ENCODE measurements around the gene NFS1.

NFS1 gene

GRCh38 chr20:35640724-35641123 lies 58.4 kb downstream of the NFS1 start:
- no peaks in the 10 kb centered on the region for H3K27me3 ChIP-seq (ENCODE audit: control insufficient read depth, insufficient read depth, low read length)
- no peaks in the 10 kb centered on the region for H3K36me3 ChIP-seq (ENCODE audit: control insufficient read depth, insufficient read depth, low read length)
- no peak overlapping the region for H3K9ac ChIP-seq (ENCODE audit: low read depth, low read length)
- H3K4me1 ChIP-seq (ENCODE audit: control insufficient read depth, insufficient read depth, low read length): peaks cover 10% of the 10 kb centered on the region
- H3K4me3 ChIP-seq (ENCODE audit: low read depth, low read length): no peak overlapping the region
- H3K9me3 ChIP-seq (ENCODE audit: control insufficient read depth, insufficient read depth, low read length): no peaks in the 10 kb centered on the region

GRCh38 chr20:35638751-35639150 lies 60.4 kb downstream of the NFS1 start:
- no peaks in the 10 kb centered on the region for H3K9me3 ChIP-seq (ENCODE audit: control insufficient read depth, insufficient read depth, low read length)
- H3K27me3 ChIP-seq (ENCODE audit: control insufficient read depth, insufficient read depth, low read length): no peaks in the 10 kb centered on the region
- no peak overlapping the region for H3K4me3 ChIP-seq (ENCODE audit: low read depth, low read length)
- H3K4me1 ChIP-seq (ENCODE audit: control insufficient read depth, insufficient read depth, low read length): peaks cover 10% of the 10 kb centered on the region
- no peaks in the 10 kb centered on the region for H3K36me3 ChIP-seq (ENCODE audit: control insufficient read depth, insufficient read depth, low read length)
- H3K9ac ChIP-seq (ENCODE audit: low read depth, low read length): no peak overlapping the region

GRCh38 chr20:35637276-35637675 lies 61.9 kb downstream of the NFS1 start:
- peaks cover 10% of the 10 kb centered on the region for H3K4me1 ChIP-seq (ENCODE audit: control insufficient read depth, insufficient read depth, low read length)
- H3K9ac ChIP-seq (ENCODE audit: low read depth, low read length): no peak overlapping the region
- no peaks in the 10 kb centered on the region for H3K27me3 ChIP-seq (ENCODE audit: control insufficient read depth, insufficient read depth, low read length)
- peaks cover 2% of the 10 kb centered on the region for H3K36me3 ChIP-seq (ENCODE audit: control insufficient read depth, insufficient read depth, low read length)
- H3K9me3 ChIP-seq (ENCODE audit: control insufficient read depth, insufficient read depth, low read length): no peaks in the 10 kb centered on the region
- H3K4me3 ChIP-seq (ENCODE audit: low read depth, low read length): no peak overlapping the region

- H3K9ac ChIP-seq (ENCODE audit: low read depth, low read length): no peak overlapping the region
- H3K4me3 ChIP-seq (ENCODE audit: low read depth, low read length): no peak overlapping the region
- no peaks in the 10 kb centered on the region for H3K27me3 ChIP-seq (ENCODE audit: control insufficient read depth, insufficient read depth, low read length)
- H3K4me1 ChIP-seq (ENCODE audit: control insufficient read depth, insufficient read depth, low read length): peaks cover 10% of the 10 kb centered on the region
- peaks cover 12% of the 10 kb centered on the region for H3K36me3 ChIP-seq (ENCODE audit: control insufficient read depth, insufficient read depth, low read length)
- no peaks in the 10 kb centered on the region for H3K9me3 ChIP-seq (ENCODE audit: control insufficient read depth, insufficient read depth, low read length)
These were observed 63.1 kb downstream of the NFS1 start for GRCh38 chr20:35636095-35636494.

GRCh38 chr20:35635652-35636051 lies 63.5 kb downstream of the NFS1 start:
- Histone ChIP-seq H3K9me3 (ENCODE audit: control insufficient read depth, insufficient read depth, low read length) (no peaks in the 10 kb centered on the region), H3K36me3 (ENCODE audit: control insufficient read depth, insufficient read depth, low read length) (peaks cover 17% of the 10 kb centered on the region), H3K4me1 (ENCODE audit: control insufficient read depth, insufficient read depth, low read length) (peaks cover 10% of the 10 kb centered on the region), H3K4me3 (ENCODE audit: low read depth, low read length) (no peak overlapping the region), H3K9ac (ENCODE audit: low read depth, low read length) (no peak overlapping the region), H3K27me3 (ENCODE audit: control insufficient read depth, insufficient read depth, low read length) (no peaks in the 10 kb centered on the region)

- Histone ChIP-seq H3K4me1 (ENCODE audit: control insufficient read depth, insufficient read depth, low read length) (no peaks in the 10 kb centered on the region), H3K9me3 (ENCODE audit: control insufficient read depth, insufficient read depth, low read length) (no peaks in the 10 kb centered on the region), H3K36me3 (ENCODE audit: control insufficient read depth, insufficient read depth, low read length) (peaks cover 28% of the 10 kb centered on the region), H3K27me3 (ENCODE audit: control insufficient read depth, insufficient read depth, low read length) (no peaks in the 10 kb centered on the region), H3K9ac (ENCODE audit: low read depth, low read length) (no peak overlapping the region), H3K4me3 (ENCODE audit: low read depth, low read length) (no peak overlapping the region)
These were observed 66.5 kb downstream of the NFS1 start for GRCh38 chr20:35632539-35633115.

- no peaks in the 10 kb centered on the region for H3K4me1 ChIP-seq (ENCODE audit: control insufficient read depth, insufficient read depth, low read length)
- no peaks in the 10 kb centered on the region for H3K27me3 ChIP-seq (ENCODE audit: control insufficient read depth, insufficient read depth, low read length)
- H3K9ac ChIP-seq (ENCODE audit: low read depth, low read length): no peak overlapping the region
- H3K9me3 ChIP-seq (ENCODE audit: control insufficient read depth, insufficient read depth, low read length): no peaks in the 10 kb centered on the region
- H3K36me3 ChIP-seq (ENCODE audit: control insufficient read depth, insufficient read depth, low read length): peaks cover 45% of the 10 kb centered on the region
- H3K4me3 ChIP-seq (ENCODE audit: low read depth, low read length): no peak overlapping the region
These were observed 68.5 kb downstream of the NFS1 start for GRCh38 chr20:35630636-35631035.

GRCh38 chr20:35629427-35630145 lies 69.6 kb downstream of the NFS1 start:
- no peak overlapping the region for H3K9ac ChIP-seq (ENCODE audit: low read depth, low read length)

GRCh38 chr20:35627121-35627520 lies 72.0 kb downstream of the NFS1 start:
- H3K9me3 ChIP-seq (ENCODE audit: control insufficient read depth, insufficient read depth, low read length): no peaks in the 10 kb centered on the region
- no peak overlapping the region for H3K9ac ChIP-seq (ENCODE audit: low read depth, low read length)
- H3K27me3 ChIP-seq (ENCODE audit: control insufficient read depth, insufficient read depth, low read length): no peaks in the 10 kb centered on the region
- peaks cover 46% of the 10 kb centered on the region for H3K36me3 ChIP-seq (ENCODE audit: control insufficient read depth, insufficient read depth, low read length)
- H3K4me1 ChIP-seq (ENCODE audit: control insufficient read depth, insufficient read depth, low read length): no peaks in the 10 kb centered on the region
- no peak overlapping the region for H3K4me3 ChIP-seq (ENCODE audit: low read depth, low read length)

More at GRCh38 chr20:35629427-35630145, 69.6 kb downstream of the NFS1 start:
- Histone ChIP-seq H3K9me3 (ENCODE audit: control insufficient read depth, insufficient read depth, low read length) (no peaks in the 10 kb centered on the region), H3K4me1 (ENCODE audit: control insufficient read depth, insufficient read depth, low read length) (no peaks in the 10 kb centered on the region), H3K36me3 (ENCODE audit: control insufficient read depth, insufficient read depth, low read length) (peaks cover 50% of the 10 kb centered on the region), H3K27me3 (ENCODE audit: control insufficient read depth, insufficient read depth, low read length) (no peaks in the 10 kb centered on the region), H3K4me3 (ENCODE audit: low read depth, low read length) (no peak overlapping the region)

GRCh38 chr20:35626386-35627001 lies 72.7 kb downstream of the NFS1 start:
- H3K9me3 ChIP-seq (ENCODE audit: control insufficient read depth, insufficient read depth, low read length): no peaks in the 10 kb centered on the region
- H3K4me3 ChIP-seq (ENCODE audit: low read depth, low read length): no peak overlapping the region
- H3K9ac ChIP-seq (ENCODE audit: low read depth, low read length): no peak overlapping the region
- no peaks in the 10 kb centered on the region for H3K4me1 ChIP-seq (ENCODE audit: control insufficient read depth, insufficient read depth, low read length)
- no peaks in the 10 kb centered on the region for H3K27me3 ChIP-seq (ENCODE audit: control insufficient read depth, insufficient read depth, low read length)
- H3K36me3 ChIP-seq (ENCODE audit: control insufficient read depth, insufficient read depth, low read length): peaks cover 42% of the 10 kb centered on the region

- Histone ChIP-seq H3K9me3 (ENCODE audit: control insufficient read depth, insufficient read depth, low read length) (no peaks in the 10 kb centered on the region), H3K4me3 (ENCODE audit: low read depth, low read length) (no peak overlapping the region), H3K4me1 (ENCODE audit: control insufficient read depth, insufficient read depth, low read length) (no peaks in the 10 kb centered on the region), H3K27me3 (ENCODE audit: control insufficient read depth, insufficient read depth, low read length) (no peaks in the 10 kb centered on the region), H3K9ac (ENCODE audit: low read depth, low read length) (no peak overlapping the region), H3K36me3 (ENCODE audit: control insufficient read depth, insufficient read depth, low read length) (peaks cover 35% of the 10 kb centered on the region)
These were observed 73.4 kb downstream of the NFS1 start for GRCh38 chr20:35625584-35626385.
